ENCODE results near the gene PODXL2.

DNA sequence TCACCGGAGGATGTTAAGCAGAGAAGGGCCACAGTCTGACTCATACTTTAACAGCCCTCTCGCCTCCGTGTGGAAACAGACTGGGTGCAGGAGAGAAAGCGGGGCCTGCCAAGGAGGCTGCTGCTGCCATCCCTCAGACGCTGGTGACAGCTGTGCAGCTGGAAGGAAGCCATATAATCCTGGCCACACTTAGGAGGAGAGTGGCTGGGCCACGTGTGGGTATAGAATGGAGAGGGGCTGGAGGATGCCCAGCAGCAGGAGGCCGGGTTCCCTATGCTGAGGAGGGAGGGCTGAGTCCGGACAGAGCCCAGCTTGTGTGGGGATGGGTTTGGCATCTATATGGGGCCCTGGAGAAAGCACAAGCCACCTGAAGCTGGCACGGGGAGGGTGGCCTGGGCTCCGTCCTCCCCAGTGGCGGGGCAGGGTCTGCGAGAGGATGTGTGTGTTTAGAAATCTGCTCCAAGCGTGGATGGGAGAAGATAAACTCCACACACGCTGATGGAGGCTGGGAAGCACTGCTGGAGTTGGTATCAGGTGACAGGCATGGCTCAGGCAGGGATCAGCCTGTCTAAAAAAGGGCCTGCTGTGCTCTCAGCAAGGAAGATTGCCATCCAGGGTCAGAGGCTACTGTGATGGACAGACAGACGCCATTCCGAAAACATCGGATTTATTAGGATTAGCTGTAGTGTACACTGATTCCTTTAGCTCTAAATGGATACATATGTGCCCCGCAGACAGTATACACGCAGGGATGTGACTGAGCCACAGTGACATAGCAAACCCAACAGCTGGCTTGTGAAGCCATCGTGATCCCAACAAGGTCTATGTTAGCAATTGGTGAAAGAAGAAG is 59.7 kb downstream of the PODXL2 start:
- TF ChIP-seq POLR2A (IDR thresholded peaks at IDR 0.05): no peak
- TF ChIP-seq, protein P1, sequence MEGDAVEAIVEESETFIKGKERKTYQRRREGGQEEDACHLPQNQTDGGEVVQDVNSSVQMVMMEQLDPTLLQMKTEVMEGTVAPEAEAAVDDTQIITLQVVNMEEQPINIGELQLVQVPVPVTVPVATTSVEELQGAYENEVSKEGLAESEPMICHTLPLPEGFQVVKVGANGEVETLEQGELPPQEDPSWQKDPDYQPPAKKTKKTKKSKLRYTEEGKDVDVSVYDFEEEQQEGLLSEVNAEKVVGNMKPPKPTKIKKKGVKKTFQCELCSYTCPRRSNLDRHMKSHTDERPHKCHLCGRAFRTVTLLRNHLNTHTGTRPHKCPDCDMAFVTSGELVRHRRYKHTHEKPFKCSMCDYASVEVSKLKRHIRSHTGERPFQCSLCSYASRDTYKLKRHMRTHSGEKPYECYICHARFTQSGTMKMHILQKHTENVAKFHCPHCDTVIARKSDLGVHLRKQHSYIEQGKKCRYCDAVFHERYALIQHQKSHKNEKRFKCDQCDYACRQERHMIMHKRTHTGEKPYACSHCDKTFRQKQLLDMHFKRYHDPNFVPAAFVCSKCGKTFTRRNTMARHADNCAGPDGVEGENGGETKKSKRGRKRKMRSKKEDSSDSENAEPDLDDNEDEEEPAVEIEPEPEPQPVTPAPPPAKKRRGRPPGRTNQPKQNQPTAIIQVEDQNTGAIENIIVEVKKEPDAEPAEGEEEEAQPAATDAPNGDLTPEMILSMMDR (IDR thresholded peaks at IDR 0.05): no peak
